Measurements from ENCODE around the gene TCF12.

TCF12 gene

GRCh38 chr15:57227166-57227565 is 308.7 kb downstream of the TCF12 start:
- no peak for DNase-seq

DNA sequence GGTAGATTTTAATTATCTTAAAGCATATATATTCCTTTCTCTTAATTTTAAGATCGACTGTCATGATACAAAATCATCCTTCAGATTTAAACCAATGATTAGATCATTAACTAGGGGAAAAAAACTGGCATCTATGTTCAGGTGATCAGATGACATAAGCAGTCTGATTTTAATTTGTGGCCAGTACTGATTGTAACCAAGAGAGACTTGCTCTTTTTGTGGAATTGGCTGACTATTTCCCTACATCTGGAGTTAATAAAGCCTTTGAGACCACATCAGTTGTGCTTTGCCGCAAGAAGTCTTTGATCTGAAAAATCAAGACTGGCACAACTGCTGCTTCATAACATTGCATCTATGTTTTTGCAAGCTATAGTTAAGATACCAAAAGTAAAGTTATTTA is 309.5 kb downstream of the TCF12 start:
- no peak for DNase-seq

- DNase-seq: no peak
Measured at GRCh38 chr15:57228395-57228794, 310.0 kb downstream of the TCF12 start.

- no peak for DNase-seq
Measured at GRCh38 chr15:57229051-57229450, 310.6 kb downstream of the TCF12 start.

DNA sequence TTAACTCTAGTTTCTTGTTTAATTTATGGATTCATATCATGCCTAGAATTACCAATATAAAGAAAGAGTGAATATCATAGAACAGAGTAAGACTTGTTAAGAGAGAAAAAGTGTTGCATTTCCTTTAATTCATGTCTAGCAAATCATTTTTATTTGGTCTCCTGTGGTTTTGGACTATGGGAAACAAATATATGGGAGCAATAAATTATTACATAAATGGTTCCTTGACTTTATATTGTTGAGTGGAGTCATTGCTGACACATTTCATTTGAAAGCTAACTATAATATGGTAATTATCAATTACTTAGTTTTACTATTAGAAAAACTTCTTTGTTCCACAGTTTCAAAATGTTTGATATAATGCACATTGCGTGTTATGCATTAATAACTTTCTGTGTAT is 313.1 kb downstream of the TCF12 start:
- DNase-seq: no peak

DNA sequence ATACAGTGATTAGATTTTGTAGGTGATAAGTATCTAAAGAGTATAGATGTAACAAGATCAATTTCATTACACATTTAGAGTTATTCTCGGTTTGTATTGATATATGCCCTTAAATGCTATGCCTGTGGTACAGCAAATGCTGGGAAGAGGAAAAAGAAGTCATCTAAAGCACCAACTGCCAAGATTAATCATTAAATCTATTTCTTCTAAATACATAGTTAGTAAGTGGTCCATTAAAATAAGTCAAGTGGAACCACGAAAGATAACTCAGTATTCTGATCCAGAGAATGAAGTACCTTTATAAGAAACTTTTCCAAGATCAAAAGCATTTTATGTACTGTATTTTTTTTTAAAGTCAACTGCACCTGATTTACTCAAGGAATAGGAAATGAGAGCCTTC is 315.7 kb downstream of the TCF12 start:
- no peak for DNase-seq

DNA sequence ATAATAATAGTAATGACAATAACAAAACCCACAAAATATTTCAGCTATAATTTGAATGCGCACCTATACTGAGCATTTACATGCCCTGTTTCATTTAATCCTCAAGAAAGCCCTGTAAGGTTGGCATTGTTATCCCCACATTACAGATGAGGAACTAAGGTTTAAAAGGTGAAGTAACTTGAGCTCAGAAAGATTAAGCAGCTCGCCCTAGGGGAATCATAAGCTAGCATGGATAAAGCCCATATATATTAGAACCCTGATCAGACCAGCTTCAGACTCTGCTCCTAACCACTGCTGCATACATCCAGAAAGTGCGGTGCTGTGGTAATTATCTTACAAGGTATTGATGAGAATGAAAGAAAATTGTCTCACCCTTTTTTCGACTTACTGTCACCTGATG is 316.7 kb downstream of the TCF12 start:
- DNase-seq: no peak

DNA sequence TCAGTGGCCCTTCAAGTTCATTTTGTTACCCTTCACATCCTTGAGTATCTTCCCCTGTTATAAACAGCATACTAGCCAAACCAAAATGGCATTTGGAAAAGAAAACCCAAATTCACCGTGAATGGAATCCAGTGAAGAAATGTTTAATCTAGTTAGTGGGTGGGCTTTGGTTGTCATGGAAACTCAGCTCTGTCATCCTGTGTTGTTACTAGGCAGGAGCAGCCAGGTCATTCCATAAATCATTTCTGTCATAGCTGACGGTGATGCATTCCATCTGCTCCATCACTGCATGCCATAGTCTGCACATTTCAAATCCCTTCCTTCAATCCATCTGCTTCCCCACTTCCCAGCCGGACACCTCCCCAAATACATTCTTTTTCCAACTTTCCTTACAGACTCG is 317.4 kb downstream of the TCF12 start:
- no peak for DNase-seq

- no peak for DNase-seq
Measured at GRCh38 chr15:57236561-57237300, 318.3 kb downstream of the TCF12 start.

DNA sequence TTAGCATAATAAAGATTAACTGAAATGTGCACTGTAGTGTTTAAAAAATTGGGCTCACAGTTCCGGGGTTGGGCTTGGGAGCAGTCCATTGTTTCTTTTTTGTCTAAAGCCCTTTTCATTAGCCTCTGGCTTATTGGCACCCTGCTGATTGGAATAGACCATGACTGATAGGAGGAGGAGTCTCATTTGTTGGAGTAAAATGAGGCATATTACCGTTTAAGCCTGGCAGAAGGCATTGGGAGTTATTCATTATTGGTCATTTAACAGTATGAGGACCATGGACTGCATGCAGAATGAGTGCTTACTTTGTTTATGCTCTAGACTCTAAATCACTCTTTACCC is 318.8 kb downstream of the TCF12 start:
- peak; percentile 29 for DNase-seq

DNA sequence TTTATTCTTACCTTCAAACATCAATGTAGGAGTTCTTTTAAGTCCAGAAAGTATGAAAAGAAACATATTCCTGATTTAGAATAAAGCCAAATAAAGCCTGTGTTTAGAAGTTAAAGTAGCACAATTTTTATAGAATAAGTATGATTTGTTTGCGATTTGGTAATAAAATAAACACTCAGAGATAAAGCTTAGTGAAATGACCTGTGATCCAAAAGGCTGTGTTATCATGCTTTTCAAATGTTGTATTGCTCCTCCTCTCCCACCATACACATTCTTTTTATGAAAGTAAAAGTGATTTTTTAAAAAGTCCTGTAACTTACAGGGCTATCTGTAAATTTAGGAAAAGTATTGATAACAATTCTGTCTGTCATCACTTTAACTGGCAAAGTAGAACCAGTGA is 319.2 kb downstream of the TCF12 start:
- no peak for DNase-seq

- DNase-seq: no peak
Measured at GRCh38 chr15:57245130-57245529, 326.7 kb downstream of the TCF12 start.

DNA sequence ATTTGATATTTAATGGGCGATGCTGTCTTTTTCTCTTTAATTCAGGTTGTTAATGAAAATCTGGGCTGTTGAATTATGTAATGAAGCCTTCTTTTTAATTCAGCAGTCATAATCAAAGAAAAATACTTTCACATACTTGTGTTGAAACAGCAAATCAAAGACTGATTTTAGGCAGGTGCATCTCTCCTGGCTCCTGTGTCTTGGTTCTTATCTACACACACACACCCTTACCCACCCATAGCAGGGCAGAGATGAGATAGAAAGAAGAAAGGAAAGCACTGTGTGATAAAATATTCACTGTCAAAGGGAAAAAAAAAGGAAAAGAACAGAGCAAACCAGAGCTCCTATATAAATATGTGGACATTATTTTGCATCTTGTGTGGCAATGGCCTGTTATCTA is 327.3 kb downstream of the TCF12 start:
- DNase-seq: no peak

- no peak for DNase-seq
Measured at GRCh38 chr15:57248074-57248473, 329.6 kb downstream of the TCF12 start.

DNA sequence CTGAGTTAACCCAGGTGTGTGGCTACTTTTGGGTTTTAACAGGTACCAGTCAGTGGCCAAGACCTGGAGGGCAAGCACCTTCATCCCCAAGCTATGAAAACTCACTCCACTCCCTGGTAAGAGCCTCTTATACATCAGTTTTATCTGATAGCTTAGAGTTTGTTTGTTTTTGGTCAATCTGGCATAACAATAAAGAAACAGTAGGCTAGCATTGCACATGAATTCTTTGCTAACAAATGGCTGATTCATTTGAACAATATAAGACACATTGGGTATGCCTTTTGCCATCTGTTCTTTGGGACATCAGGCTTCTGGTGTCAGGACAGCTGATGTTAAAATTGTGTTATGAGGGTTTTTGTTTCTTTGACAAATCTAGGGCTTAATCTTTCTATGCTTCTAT is 332.9 kb downstream of the TCF12 start:
- no peak for DNase-seq

GRCh38 chr15:57251941-57252340 is 333.5 kb downstream of the TCF12 start:
- DNase-seq: no peak

DNA sequence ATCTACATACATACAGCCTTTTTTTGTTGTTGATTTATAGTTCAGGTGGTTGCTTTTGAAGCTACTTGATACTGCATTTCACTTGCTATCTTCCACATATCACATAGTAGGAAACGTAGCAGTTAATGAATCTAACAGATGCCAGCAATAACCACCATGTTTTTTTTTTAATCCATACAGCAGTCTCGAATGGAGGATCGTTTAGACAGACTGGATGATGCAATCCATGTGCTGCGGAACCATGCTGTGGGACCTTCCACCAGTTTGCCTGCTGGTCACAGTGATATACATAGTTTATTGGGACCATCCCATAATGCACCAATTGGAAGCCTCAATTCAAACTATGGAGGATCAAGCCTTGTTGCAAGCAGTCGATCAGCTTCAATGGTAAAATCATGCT is 334.6 kb downstream of the TCF12 start:
- DNase-seq: no peak

- no peak for DNase-seq
Measured at GRCh38 chr15:57253500-57253899, 335.1 kb downstream of the TCF12 start.

DNA sequence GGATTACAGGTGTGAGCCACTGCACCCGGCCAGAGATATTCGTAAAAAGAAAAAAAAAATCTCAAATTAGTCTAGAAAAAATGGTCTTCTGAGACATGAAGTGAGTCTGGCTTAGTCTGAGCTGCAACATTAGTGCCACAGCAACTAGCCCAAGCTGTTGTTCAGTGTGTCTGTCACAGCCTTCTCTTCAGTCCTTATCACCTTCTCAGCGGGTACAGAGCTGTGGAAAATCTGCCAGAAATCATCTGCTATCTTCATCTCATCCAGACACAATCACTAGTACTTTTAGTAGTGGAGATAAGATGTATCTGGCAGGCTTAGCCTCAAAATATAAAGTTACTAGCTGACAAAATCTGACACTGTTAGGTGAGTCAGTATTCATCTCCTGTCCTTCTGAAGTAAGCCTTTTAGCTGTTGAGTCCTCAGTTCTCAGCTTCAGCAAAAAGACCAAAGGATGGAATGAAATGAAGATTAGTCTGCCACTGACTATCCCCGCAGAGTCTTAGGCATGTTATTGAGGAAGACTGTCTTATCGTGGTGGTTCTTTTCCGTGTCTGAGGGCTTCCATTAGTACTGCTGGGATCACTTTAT is 337.4 kb downstream of the TCF12 start:
- DNase-seq: no peak

DNA sequence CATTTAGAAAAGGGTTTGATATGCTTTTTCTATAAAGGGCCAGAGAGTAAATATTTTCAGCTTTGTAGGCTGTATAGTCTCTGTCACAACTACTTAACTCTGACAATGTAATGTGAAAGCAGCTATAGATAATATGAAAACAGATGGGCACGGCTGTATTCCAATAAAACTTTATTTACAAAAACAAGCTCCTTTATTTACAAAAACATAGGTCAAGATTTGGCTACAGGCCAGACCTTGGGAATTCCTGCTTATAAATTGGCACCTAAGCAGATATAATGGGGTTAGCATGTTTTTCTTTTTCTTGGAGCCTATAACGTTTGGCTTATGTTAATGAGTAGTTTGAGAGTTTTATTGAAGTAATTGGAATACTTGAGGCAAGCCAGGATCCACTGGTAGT is 338.5 kb downstream of the TCF12 start:
- no peak for DNase-seq

- peak; percentile 85 for DNase-seq
Measured at GRCh38 chr15:57259568-57260040, 341.2 kb downstream of the TCF12 start.

- no peak for DNase-seq
Measured at GRCh38 chr15:57263520-57263919, 345.1 kb downstream of the TCF12 start.

- no peak for DNase-seq
Measured at GRCh38 chr15:57272771-57273357, 354.4 kb downstream of the TCF12 start.

DNA sequence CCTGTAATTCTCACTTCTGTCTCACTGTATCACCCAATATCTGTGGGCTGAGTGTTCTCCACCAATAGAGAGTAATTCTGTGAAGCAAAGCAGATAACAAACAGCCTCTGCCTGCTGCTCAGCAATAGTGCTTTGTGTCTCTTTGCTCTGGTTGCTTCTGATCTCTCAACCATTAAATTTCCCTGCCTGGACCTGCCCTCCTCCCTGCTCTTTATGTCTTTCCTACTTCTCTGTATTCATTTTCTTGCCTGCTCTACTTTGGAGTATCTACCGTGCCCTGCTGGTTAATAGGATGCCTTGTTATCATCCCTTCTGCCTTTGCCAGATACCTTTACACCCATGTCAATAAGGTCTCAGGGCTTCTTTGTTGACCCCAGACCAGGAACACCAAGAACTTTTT is 355.0 kb downstream of the TCF12 start:
- DNase-seq: peak; percentile 16

GRCh38 chr15:57278439-57278838 is 360.0 kb downstream of the TCF12 start:
- no peak for DNase-seq

Data from NCI-H187 treated with DMSO at 0.1 percent for 48 hours (cell line).